HG02938 (cell line): ENCODE measurements around the gene CCDC71.
A peak's percentile ranks its signal among the peaks of the same experiment; 100 is the strongest.

Experiments used
- ATAC-seq: cut with Tn5 transposase; IDR thresholded peaks from one replicate; pipeline ENCODE4 v1.9.1; 2021; ENCODE audit warnings: mild to moderate bottlenecking, moderate library complexity; ENCODE audit not compliant: unreplicated experiment

CCDC71 gene

GRCh38 chr3:49132073-49132436, 34.1 kb downstream of the CCDC71 start:
- ATAC-seq, result no peak

GRCh38 chr3:49131576-49131975, 34.6 kb downstream of the CCDC71 start:
- ATAC-seq, result no peak

GRCh38 chr3:49131040-49131439, 35.1 kb downstream of the CCDC71 start:
- ATAC-seq, result no peak

DNA sequence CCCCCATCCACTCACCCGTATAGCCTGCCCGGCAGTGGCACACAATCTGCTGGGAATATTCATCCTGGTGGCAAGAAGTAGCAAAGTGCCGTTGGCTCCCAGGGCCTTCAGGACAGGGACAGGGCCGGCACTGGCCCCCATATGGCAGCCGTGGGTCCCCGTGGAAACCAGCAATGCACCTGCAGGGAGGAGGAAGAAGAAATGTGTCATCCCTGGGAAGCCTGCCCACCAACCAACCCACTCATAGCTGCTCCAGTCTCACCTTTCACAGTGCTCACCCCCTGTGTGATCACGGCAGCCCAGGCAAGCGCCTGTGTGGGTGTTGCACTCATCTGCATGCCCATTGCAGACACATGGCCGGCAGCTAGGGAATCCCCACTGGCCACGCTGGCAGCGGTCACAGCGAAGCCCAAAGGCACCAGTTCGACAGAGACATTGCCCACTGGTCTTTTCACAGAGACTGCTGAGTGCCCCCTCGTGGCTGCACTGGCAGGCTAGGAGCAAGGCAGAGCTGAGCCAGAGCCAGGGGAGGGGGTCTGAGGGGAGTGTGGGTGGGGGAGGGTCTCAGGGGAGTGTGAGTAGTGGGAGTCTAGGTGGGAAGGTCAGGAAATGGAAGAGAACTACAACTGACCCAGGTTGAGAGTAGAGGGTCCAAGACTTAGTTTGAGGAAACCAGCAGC, 41.0 kb downstream of the CCDC71 start:
- ATAC-seq, result no peak

DNA sequence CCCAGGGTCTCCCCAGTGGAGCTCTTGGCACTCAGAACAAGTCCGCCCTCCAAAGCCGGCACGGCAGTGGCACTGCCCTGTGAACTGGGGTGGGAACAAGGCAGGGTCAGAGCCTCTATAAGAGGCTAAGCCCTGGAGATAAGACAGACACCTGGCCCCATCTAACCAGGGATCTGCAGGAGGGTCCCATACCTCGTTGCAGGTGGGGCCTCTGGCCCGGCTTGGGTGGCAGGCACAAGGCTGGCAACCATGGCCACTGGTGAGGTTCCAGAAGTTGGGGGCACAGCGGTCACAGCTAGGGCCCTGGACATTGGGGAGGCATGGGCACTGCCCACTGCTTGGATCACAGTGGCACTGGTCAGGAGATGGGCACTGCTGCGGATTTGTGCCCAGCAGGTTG, 41.9 kb downstream of the CCDC71 start:
- ATAC-seq, result no peak

DNA sequence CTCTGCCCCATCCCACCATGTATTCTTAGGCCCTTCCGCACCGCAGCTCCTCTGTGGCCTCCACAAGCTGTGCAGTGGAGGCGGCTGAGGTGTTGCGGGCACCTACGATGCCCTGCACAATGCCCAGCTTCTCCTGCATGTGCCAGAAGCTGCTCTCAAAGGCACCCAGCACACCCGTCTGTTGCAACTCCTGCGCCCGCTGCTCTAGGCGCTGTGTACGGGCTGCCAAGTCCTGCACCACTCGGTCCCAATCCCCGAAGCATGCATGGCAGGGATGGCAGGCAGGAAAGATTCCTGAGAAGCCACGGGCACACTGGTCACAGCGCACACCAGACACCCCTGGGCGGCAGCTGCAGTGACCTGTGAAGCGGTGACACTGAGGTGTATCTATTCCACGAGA, 42.4 kb downstream of the CCDC71 start:
- no peak for ATAC-seq

DNA sequence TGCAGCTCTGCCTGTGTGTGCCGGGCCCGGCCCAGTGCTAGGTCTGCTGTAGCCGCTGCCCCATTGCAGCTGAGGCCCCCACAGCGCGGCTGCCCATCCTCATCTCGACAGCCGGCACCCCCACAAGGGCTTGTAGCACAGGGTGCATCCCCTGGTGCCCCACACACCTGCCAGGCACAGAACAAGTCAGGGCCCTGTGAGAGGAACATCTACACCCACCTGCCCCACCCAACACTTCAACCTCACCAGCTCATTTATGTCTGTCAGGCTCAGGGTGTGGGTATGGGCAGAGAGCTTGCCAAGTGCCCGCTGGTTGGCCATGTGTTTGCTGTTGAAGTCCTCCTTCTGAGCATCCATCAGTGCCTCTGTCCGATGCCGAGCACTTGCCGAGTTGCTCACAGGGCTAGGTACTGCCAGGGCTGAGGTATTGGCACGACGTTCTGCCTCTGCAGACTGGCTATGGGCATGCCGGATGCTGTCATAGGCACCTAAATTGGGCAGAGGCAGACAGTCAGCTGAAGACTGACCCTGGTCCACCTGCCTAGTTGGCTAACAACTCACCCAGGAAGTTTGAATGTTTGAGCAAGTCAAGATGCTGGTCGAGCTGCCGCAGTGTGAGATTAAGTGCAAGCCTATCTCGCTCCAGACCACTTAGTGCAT, 43.1 kb downstream of the CCDC71 start:
- ATAC-seq, result no peak

DNA sequence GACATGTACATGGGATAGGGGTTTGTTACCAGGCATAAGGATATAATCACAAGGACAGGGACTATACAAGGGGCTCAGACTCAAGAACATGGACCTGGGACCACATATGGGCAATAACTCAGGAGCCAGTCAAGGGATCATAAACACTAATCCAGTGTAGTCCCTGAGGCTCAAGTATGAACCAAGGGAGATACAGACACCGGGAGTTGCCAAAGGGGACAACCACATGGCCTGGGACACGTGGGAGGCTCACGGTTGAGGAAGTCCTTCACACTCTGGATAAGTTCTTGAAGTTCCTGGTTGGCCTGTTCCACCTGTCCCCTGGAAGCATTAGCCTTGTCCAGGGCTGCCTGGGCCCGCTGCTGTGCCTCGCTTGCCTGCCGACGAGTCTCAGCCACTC, 43.7 kb downstream of the CCDC71 start:
- ATAC-seq, result no peak

- ATAC-seq, result no peak
Measured at GRCh38 chr3:49122022-49122421, 44.1 kb downstream of the CCDC71 start.

- no peak for ATAC-seq
Measured at GRCh38 chr3:49121132-49121736, 44.9 kb downstream of the CCDC71 start.

DNA sequence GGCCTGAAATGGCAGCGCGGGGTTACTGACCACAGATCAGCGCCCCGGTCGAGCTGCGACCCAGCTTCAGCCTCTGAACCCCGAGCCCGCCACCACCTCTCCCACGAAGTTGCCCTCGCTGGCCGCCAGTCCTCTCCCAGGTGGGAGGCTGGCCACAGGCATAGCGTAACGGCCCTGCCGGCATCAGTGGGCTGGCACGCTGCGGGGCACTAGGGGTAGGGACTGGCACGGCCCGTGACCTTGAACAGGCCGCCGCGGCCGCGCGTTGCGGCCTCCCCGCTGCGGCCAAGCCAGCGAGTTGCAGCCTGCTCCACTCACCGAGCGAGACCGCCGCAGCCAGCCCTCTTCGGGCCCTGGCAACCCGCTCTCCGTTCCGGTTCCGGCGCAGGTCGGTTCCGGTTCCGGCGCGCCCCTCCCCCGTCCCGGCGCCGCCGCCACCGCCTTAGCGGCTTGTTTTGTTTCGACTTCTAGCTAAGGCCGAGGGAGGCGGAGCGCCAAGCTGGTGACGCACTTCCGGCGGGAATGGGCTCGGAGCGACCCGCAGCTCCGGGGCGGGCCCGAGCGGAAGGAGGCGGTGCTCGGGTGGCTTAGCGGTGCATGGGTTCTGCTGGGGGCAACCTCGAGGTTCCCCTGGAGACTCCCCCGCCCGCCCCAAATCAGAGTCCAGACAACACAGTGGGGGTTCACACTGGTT, 45.5 kb downstream of the CCDC71 start, which contains the start of gene USP19:
Gene USP19 (minus strand): TSS at position 386 of the 694 bp plus-strand sequence. CDS start 1,678 bp downstream, outside the sequence.
- peak; percentile 78 for ATAC-seq

DNA sequence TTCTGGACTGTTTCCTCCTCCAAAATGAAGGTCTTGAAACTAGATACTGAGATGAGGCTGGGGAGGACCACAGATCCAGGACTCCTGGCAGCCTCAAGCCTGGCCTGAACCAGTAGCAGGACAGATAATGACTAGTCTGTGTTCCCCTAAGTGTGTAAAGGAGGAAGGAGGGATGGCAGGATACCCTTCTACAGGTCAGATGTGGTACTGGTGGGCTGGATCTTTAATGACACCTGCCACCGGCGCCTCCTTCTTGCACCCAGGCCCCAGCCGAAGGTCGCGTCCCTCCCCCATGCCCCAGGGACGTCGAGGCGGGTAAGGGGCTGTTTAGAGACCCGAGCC, 46.1 kb downstream of the CCDC71 start:
- ATAC-seq, result peak; percentile 15

DNA sequence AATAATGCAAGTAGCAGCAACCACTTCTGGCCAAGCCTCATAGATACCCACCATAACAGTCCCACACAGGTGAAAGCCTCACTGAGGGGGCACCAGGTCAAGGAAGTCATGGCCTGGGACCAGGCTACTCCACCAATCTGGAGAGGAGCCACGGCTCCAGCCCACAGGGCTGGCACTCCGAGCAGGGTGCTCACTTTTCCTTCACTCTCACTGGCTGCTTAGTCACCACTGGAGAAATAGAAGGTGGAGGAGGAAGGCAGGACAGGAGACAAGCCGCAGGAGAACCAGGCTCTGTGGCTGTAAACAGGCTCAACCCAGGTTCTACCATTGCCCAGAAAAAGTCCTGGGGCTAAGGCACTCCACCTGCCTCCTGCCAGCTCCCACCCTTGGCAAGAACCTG, 46.7 kb downstream of the CCDC71 start:
- no peak for ATAC-seq

GRCh38 chr3:49119036-49119435, 47.1 kb downstream of the CCDC71 start:
- no peak for ATAC-seq
